ENCODE results near the gene GRAMD2A.
A peak's percentile ranks its signal among the peaks of the same experiment; 100 is the strongest.

Gene GRAMD2A

GRCh38 chr15:72192416-72192815 lies 5.2 kb downstream of the GRAMD2A start:
- Histone ChIP-seq H3K4me1 (ENCODE audit: control insufficient read depth in 1 of 2, insufficient read depth in 2 of 2, low read length in 2 of 2) (peaks cover 0 to 6% of the 10 kb centered on the region in 2 donors), H3K27me3 (ENCODE audit: control insufficient read depth in 1 of 2, insufficient read depth in 2 of 2, low read length in 2 of 2) (peaks cover 0 to 4% of the 10 kb centered on the region in 2 donors), H3K9me3 (ENCODE audit: control insufficient read depth in 1 of 2, low read length in 2 of 2) (no peaks in the 10 kb centered on the region), H3K27ac (ENCODE audit: low read depth, low read length) (no peak overlapping the region), H3K9ac (ENCODE audit: low read depth in 1 of 2, low read length in 2 of 2) (no peak overlapping the region), H3K36me3 (ENCODE audit: control insufficient read depth in 1 of 2, insufficient read depth in 2 of 2, low read length in 2 of 2) (no peaks in the 10 kb centered on the region), H3K4me3 (ENCODE audit: low read depth in 1 of 2, low read length in 2 of 2) (no peak overlapping the region)

GRCh38 chr15:72189250-72189902 lies 8.2 kb downstream of the GRAMD2A start:
- Histone ChIP-seq H3K9me3 (ENCODE audit: control insufficient read depth in 1 of 2, low read length in 2 of 2) (no peaks in the 10 kb centered on the region), H3K27me3 (ENCODE audit: control insufficient read depth in 1 of 2, insufficient read depth in 2 of 2, low read length in 2 of 2) (peaks cover 3 to 4% of the 10 kb centered on the region in 2 donors), H3K27ac (ENCODE audit: low read depth, low read length) (no peak overlapping the region), H3K4me3 (ENCODE audit: low read depth in 1 of 2, low read length in 2 of 2) (no peak overlapping the region), H3K36me3 (ENCODE audit: control insufficient read depth in 1 of 2, insufficient read depth in 2 of 2, low read length in 2 of 2) (no peaks in the 10 kb centered on the region), H3K9ac (ENCODE audit: low read depth in 1 of 2, low read length in 2 of 2) (no peak overlapping the region), H3K4me1 (ENCODE audit: control insufficient read depth in 1 of 2, insufficient read depth in 2 of 2, low read length in 2 of 2) (peaks cover 4 to 6% of the 10 kb centered on the region in 2 donors)

- Histone ChIP-seq H3K9me3 (ENCODE audit: control insufficient read depth in 1 of 2, low read length in 2 of 2) (no peaks in the 10 kb centered on the region), H3K4me3 (ENCODE audit: low read depth in 1 of 2, low read length in 2 of 2) (peak overlapping the region; percentile 54 to 56), H3K36me3 (ENCODE audit: control insufficient read depth in 1 of 2, insufficient read depth in 2 of 2, low read length in 2 of 2) (no peaks in the 10 kb centered on the region), H3K9ac (ENCODE audit: low read depth in 1 of 2, low read length in 2 of 2) (peak overlapping the region in 1 of 2 donors; percentile 33), H3K4me1 (ENCODE audit: control insufficient read depth in 1 of 2, insufficient read depth in 2 of 2, low read length in 2 of 2) (peaks cover 5 to 11% of the 10 kb centered on the region in 2 donors), H3K27me3 (ENCODE audit: control insufficient read depth in 1 of 2, insufficient read depth in 2 of 2, low read length in 2 of 2) (peaks cover 9 to 13% of the 10 kb centered on the region in 2 donors), H3K27ac (ENCODE audit: low read depth, low read length) (no peak overlapping the region)
Observed at GRCh38 chr15:72184165-72184811, 13.3 kb downstream of the GRAMD2A start.

- H3K27me3 ChIP-seq (ENCODE audit: control insufficient read depth in 1 of 2, insufficient read depth in 2 of 2, low read length in 2 of 2): peaks cover 9 to 13% of the 10 kb centered on the region in 2 donors
- peaks cover 5 to 11% of the 10 kb centered on the region in 2 donors for H3K4me1 ChIP-seq (ENCODE audit: control insufficient read depth in 1 of 2, insufficient read depth in 2 of 2, low read length in 2 of 2)
- H3K4me3 ChIP-seq (ENCODE audit: low read depth in 1 of 2, low read length in 2 of 2): peak overlapping the region; percentile 54 to 56
- H3K36me3 ChIP-seq (ENCODE audit: control insufficient read depth in 1 of 2, insufficient read depth in 2 of 2, low read length in 2 of 2): no peaks in the 10 kb centered on the region
- no peaks in the 10 kb centered on the region for H3K9me3 ChIP-seq (ENCODE audit: control insufficient read depth in 1 of 2, low read length in 2 of 2)
- no peak overlapping the region for H3K27ac ChIP-seq (ENCODE audit: low read depth, low read length)
- H3K9ac ChIP-seq (ENCODE audit: low read depth in 1 of 2, low read length in 2 of 2): peak overlapping the region in 1 of 2 donors; percentile 33
Observed at GRCh38 chr15:72183781-72184164, 13.8 kb downstream of the GRAMD2A start.

GRCh38 chr15:72182673-72183072 lies 14.9 kb downstream of the GRAMD2A start:
- Histone ChIP-seq H3K9me3 (ENCODE audit: control insufficient read depth in 1 of 2, low read length in 2 of 2) (no peaks in the 10 kb centered on the region), H3K27ac (ENCODE audit: low read depth, low read length) (no peak overlapping the region), H3K36me3 (ENCODE audit: control insufficient read depth in 1 of 2, insufficient read depth in 2 of 2, low read length in 2 of 2) (no peaks in the 10 kb centered on the region), H3K27me3 (ENCODE audit: control insufficient read depth in 1 of 2, insufficient read depth in 2 of 2, low read length in 2 of 2) (peaks cover 9 to 13% of the 10 kb centered on the region in 2 donors), H3K4me3 (ENCODE audit: low read depth in 1 of 2, low read length in 2 of 2) (no peak overlapping the region), H3K9ac (ENCODE audit: low read depth in 1 of 2, low read length in 2 of 2) (no peak overlapping the region), H3K4me1 (ENCODE audit: control insufficient read depth in 1 of 2, insufficient read depth in 2 of 2, low read length in 2 of 2) (peaks cover 5 to 11% of the 10 kb centered on the region in 2 donors)

- Histone ChIP-seq H3K4me3 (ENCODE audit: low read depth in 1 of 2, low read length in 2 of 2) (no peak overlapping the region), H3K27ac (ENCODE audit: low read depth, low read length) (no peak overlapping the region), H3K9me3 (ENCODE audit: control insufficient read depth in 1 of 2, low read length in 2 of 2) (no peaks in the 10 kb centered on the region), H3K4me1 (ENCODE audit: control insufficient read depth in 1 of 2, insufficient read depth in 2 of 2, low read length in 2 of 2) (peaks cover 5 to 11% of the 10 kb centered on the region in 2 donors), H3K27me3 (ENCODE audit: control insufficient read depth in 1 of 2, insufficient read depth in 2 of 2, low read length in 2 of 2) (peaks cover 9 to 13% of the 10 kb centered on the region in 2 donors), H3K36me3 (ENCODE audit: control insufficient read depth in 1 of 2, insufficient read depth in 2 of 2, low read length in 2 of 2) (no peaks in the 10 kb centered on the region), H3K9ac (ENCODE audit: low read depth in 1 of 2, low read length in 2 of 2) (no peak overlapping the region)
Observed at GRCh38 chr15:72182244-72182643, 15.3 kb downstream of the GRAMD2A start.

GRCh38 chr15:72180761-72181324 lies 16.7 kb downstream of the GRAMD2A start:
- no peak overlapping the region for H3K27ac ChIP-seq (ENCODE audit: low read depth, low read length)

GRCh38 chr15:72179950-72180581 lies 17.5 kb downstream of the GRAMD2A start:
- peaks cover 5 to 11% of the 10 kb centered on the region in 2 donors for H3K4me1 ChIP-seq (ENCODE audit: control insufficient read depth in 1 of 2, insufficient read depth in 2 of 2, low read length in 2 of 2)
- no peaks in the 10 kb centered on the region for H3K36me3 ChIP-seq (ENCODE audit: control insufficient read depth in 1 of 2, insufficient read depth in 2 of 2, low read length in 2 of 2)
- H3K27ac ChIP-seq (ENCODE audit: low read depth, low read length): no peak overlapping the region
- H3K9me3 ChIP-seq (ENCODE audit: control insufficient read depth in 1 of 2, low read length in 2 of 2): no peaks in the 10 kb centered on the region
- H3K27me3 ChIP-seq (ENCODE audit: control insufficient read depth in 1 of 2, insufficient read depth in 2 of 2, low read length in 2 of 2): peaks cover 9 to 13% of the 10 kb centered on the region in 2 donors
- no peak overlapping the region for H3K9ac ChIP-seq (ENCODE audit: low read depth in 1 of 2, low read length in 2 of 2)
- H3K4me3 ChIP-seq (ENCODE audit: low read depth in 1 of 2, low read length in 2 of 2): no peak overlapping the region

More at GRCh38 chr15:72180761-72181324, 16.7 kb downstream of the GRAMD2A start:
- Histone ChIP-seq H3K4me3 (ENCODE audit: low read depth in 1 of 2, low read length in 2 of 2) (no peak overlapping the region), H3K27me3 (ENCODE audit: control insufficient read depth in 1 of 2, insufficient read depth in 2 of 2, low read length in 2 of 2) (peaks cover 9 to 13% of the 10 kb centered on the region in 2 donors), H3K36me3 (ENCODE audit: control insufficient read depth in 1 of 2, insufficient read depth in 2 of 2, low read length in 2 of 2) (no peaks in the 10 kb centered on the region), H3K4me1 (ENCODE audit: control insufficient read depth in 1 of 2, insufficient read depth in 2 of 2, low read length in 2 of 2) (peaks cover 5 to 11% of the 10 kb centered on the region in 2 donors), H3K9ac (ENCODE audit: low read depth in 1 of 2, low read length in 2 of 2) (no peak overlapping the region), H3K9me3 (ENCODE audit: control insufficient read depth in 1 of 2, low read length in 2 of 2) (no peaks in the 10 kb centered on the region)

GRCh38 chr15:72178976-72179585 lies 18.5 kb downstream of the GRAMD2A start:
- H3K4me1 ChIP-seq (ENCODE audit: control insufficient read depth in 1 of 2, insufficient read depth in 2 of 2, low read length in 2 of 2): peaks cover 4 to 5% of the 10 kb centered on the region in 2 donors
- no peak overlapping the region for H3K9ac ChIP-seq (ENCODE audit: low read depth in 1 of 2, low read length in 2 of 2)
- no peaks in the 10 kb centered on the region for H3K9me3 ChIP-seq (ENCODE audit: control insufficient read depth in 1 of 2, low read length in 2 of 2)
- H3K36me3 ChIP-seq (ENCODE audit: control insufficient read depth in 1 of 2, insufficient read depth in 2 of 2, low read length in 2 of 2): no peaks in the 10 kb centered on the region
- H3K27ac ChIP-seq (ENCODE audit: low read depth, low read length): no peak overlapping the region
- no peak overlapping the region for H3K4me3 ChIP-seq (ENCODE audit: low read depth in 1 of 2, low read length in 2 of 2)
- H3K27me3 ChIP-seq (ENCODE audit: control insufficient read depth in 1 of 2, insufficient read depth in 2 of 2, low read length in 2 of 2): peaks cover 4 to 6% of the 10 kb centered on the region in 2 donors

All from duodenal mucosa (tissue), 2 donors.